Osteocyte (in vitro differentiated cells): Measurements from ENCODE around the gene TMCO2. TPM values are rescaled to one million over a fixed set of nuclear protein-coding genes. Genes with fewer than 3 reads are reported as not detected.

Source experiments
- DNase-seq: peaks from one replicate; pipeline ENCODE4 v3.0.0; 2021; ENCODE audit warnings: mixed read lengths; ENCODE audit not compliant: unreplicated experiment; ENCODE audit errors: extremely low spot score
- H3K27ac Mint-ChIP-seq: one replicate; pipeline ENCODE4 v1.8.0; 2021; ENCODE audit warnings: mild to moderate bottlenecking, mixed read lengths; ENCODE audit not compliant: unreplicated experiment
- H3K27me3 Mint-ChIP-seq: one replicate; pipeline ENCODE4 v1.8.0; 2021; ENCODE audit warnings: mixed read lengths; ENCODE audit not compliant: unreplicated experiment
- H3K36me3 Mint-ChIP-seq: one replicate; pipeline ENCODE4 v1.8.0; 2021; ENCODE audit warnings: mixed read lengths; ENCODE audit not compliant: unreplicated experiment
- H3K4me1 Mint-ChIP-seq: one replicate; pipeline ENCODE4 v1.8.0; 2021; ENCODE audit warnings: mixed read lengths; ENCODE audit not compliant: unreplicated experiment
- H3K4me3 Mint-ChIP-seq: one replicate; pipeline ENCODE4 v1.8.0; 2021; ENCODE audit warnings: mild to moderate bottlenecking, moderate library complexity, mixed read lengths; ENCODE audit not compliant: unreplicated experiment
- H3K9me3 Mint-ChIP-seq: one replicate; pipeline ENCODE4 v1.8.0; 2021; ENCODE audit warnings: mixed read lengths; ENCODE audit not compliant: unreplicated experiment
- CTCF ChIP-seq: fragments of 200-600 bp; sonication (generic); IDR thresholded peaks from 2 replicates; pipeline ENCODE4 v1.5.0; 2021; ENCODE audit warnings: antibody characterized with exemption, mild to moderate bottlenecking, moderate library complexity
- total RNA-seq: library from RNA; stranded (reverse); gene quantifications from 2 replicates; pipeline ENCODE4 v1.2.1, GENCODE V29; 2021

Gene TMCO2
- total RNA-seq, 1 donor from 2014 or later = not detected

DNA sequence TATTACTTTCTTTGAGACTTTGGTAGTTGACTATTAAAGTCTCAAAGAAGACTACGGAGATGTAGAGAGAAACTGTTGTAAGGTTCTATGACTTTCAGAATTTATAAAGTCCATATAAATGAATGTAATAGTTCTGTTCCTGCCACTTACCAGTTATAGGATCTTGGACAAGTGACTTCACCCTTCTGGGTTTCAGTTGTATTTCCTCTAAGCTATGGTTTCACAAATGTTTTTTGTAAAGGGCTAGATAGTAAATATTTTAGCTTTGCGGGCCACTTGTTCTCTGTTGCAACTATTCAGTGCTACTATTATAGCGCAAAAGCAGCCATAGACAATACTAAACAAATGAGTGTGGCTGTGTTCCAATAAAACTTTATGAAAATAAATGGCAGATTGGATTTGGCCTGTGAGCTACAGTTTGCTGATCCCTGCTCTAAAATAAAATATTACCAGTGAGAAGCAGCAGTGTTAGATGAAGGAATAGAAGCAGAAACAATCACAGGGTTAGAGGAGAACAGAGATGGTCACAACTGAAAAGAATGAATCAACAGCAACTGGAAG lies 25.0 kb downstream of the TMCO2 start:
- Mint-ChIP-seq H3K4me1 (peaks cover 2% of the 10 kb centered on the region), H3K4me3 (no peak overlapping the region), H3K9me3 (no peaks in the 10 kb centered on the region), H3K27me3 (no peaks in the 10 kb centered on the region), H3K27ac (no peak overlapping the region), H3K36me3 (peaks cover 48% of the 10 kb centered on the region)
- TF ChIP-seq CTCF = no peak
- DNase-seq = no peak

- no peak overlapping the region for H3K27ac Mint-ChIP-seq
- peaks cover 42% of the 10 kb centered on the region for H3K36me3 Mint-ChIP-seq
These were observed 25.9 kb downstream of the TMCO2 start for GRCh38 chr1:40273547-40274166.

DNA sequence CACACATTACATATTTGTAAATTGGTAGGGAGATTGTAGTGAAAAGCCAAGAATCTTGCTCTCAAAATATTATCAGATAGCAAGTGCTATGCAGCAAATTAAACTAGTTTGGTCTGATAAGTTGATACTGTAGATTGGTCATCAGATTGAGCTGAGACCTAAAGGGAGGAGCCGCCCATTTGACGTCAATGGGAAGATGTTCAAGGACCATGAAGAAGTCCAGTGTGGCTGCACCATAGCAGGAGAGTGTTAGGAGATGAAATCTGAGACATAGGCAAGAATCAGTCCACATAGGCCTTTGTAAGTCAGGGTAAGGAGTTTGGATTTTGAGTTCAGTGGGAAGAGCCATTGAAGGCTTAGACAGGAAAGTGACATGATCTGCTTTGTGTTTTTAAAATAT lies 26.6 kb downstream of the TMCO2 start:
- DNase-seq = no peak
- Mint-ChIP-seq H3K4me3 (no peak overlapping the region), H3K9me3 (no peaks in the 10 kb centered on the region), H3K4me1 (no peaks in the 10 kb centered on the region), H3K36me3 (peaks cover 49% of the 10 kb centered on the region), H3K27me3 (no peaks in the 10 kb centered on the region), H3K27ac (no peak overlapping the region)
- no peak for TF ChIP-seq CTCF

More at GRCh38 chr1:40273547-40274166, 25.9 kb downstream of the TMCO2 start:
- no peaks in the 10 kb centered on the region for H3K4me1 Mint-ChIP-seq
- no peaks in the 10 kb centered on the region for H3K27me3 Mint-ChIP-seq
- H3K4me3 Mint-ChIP-seq = no peak overlapping the region
- TF ChIP-seq CTCF = no peak
- no peaks in the 10 kb centered on the region for H3K9me3 Mint-ChIP-seq
- no peak for DNase-seq

DNA sequence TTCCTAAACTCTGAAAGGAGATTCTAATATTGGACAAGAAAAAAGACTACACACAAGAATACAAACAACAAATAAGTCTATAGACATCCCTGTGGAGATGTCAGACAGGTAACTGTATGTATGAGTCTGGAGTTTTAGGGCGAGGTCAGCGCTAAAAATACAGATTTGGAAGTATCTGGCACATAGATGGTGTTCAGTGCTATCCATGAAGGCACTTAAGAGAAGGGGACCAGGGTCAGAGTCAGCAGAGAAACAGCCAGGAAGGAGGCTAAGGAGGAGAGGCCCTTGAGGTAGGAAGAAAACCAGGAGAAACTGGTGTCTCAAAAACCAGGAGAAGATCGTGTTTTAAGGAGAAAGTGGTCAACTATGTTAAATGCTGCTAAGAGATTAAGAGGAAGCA lies 28.4 kb downstream of the TMCO2 start:
- no peaks in the 10 kb centered on the region for H3K9me3 Mint-ChIP-seq
- H3K36me3 Mint-ChIP-seq = peaks cover 39% of the 10 kb centered on the region
- DNase-seq = peak; percentile 36
- H3K4me1 Mint-ChIP-seq = no peaks in the 10 kb centered on the region
- H3K27me3 Mint-ChIP-seq = no peaks in the 10 kb centered on the region
- no peak overlapping the region for H3K27ac Mint-ChIP-seq
- H3K4me3 Mint-ChIP-seq = no peak overlapping the region
- TF ChIP-seq CTCF = no peak

- H3K27me3 Mint-ChIP-seq = no peaks in the 10 kb centered on the region
These were observed 34.1 kb downstream of the TMCO2 start for GRCh38 chr1:40281853-40282252.

More at GRCh38 chr1:40281853-40282252, 34.1 kb downstream of the TMCO2 start:
- Mint-ChIP-seq H3K36me3 (peaks cover 37% of the 10 kb centered on the region), H3K27ac (no peak overlapping the region), H3K4me3 (no peak overlapping the region), H3K4me1 (no peaks in the 10 kb centered on the region), H3K9me3 (no peaks in the 10 kb centered on the region)
- TF ChIP-seq CTCF = no peak
- no peak for DNase-seq
